ENCODE results near the gene CBLB. TPM values are rescaled to one million over a fixed set of nuclear protein-coding genes. Genes with fewer than 3 reads are reported as not detected.

The CBLB gene
- total RNA-seq, 1 donor from 2014 or later, result 46.7 TPM

- no peak for DNase-seq
- Histone ChIP-seq H3K36me3 (no peaks in the 10 kb centered on the region), H3K27me3 (ENCODE audit: low read depth) (no peaks in the 10 kb centered on the region), H3K9me3 (replicated peaks) (no peaks in the 10 kb centered on the region), H3K27ac (replicated peaks) (peak overlapping the region; percentile 12), H3K4me3 (no peak overlapping the region), H3K4me1 (peaks cover 91% of the 10 kb centered on the region)
- TF ChIP-seq, protein P1, sequence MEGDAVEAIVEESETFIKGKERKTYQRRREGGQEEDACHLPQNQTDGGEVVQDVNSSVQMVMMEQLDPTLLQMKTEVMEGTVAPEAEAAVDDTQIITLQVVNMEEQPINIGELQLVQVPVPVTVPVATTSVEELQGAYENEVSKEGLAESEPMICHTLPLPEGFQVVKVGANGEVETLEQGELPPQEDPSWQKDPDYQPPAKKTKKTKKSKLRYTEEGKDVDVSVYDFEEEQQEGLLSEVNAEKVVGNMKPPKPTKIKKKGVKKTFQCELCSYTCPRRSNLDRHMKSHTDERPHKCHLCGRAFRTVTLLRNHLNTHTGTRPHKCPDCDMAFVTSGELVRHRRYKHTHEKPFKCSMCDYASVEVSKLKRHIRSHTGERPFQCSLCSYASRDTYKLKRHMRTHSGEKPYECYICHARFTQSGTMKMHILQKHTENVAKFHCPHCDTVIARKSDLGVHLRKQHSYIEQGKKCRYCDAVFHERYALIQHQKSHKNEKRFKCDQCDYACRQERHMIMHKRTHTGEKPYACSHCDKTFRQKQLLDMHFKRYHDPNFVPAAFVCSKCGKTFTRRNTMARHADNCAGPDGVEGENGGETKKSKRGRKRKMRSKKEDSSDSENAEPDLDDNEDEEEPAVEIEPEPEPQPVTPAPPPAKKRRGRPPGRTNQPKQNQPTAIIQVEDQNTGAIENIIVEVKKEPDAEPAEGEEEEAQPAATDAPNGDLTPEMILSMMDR (IDR thresholded peaks at IDR 0.05; ENCODE audit: borderline replicate concordance), result no peak
- intact Hi-C loops (cut with micrococcal nuclease), result no loop called here
Observed at GRCh38 chr3:105829871-105830622, 38.8 kb downstream of the CBLB start.

DNA sequence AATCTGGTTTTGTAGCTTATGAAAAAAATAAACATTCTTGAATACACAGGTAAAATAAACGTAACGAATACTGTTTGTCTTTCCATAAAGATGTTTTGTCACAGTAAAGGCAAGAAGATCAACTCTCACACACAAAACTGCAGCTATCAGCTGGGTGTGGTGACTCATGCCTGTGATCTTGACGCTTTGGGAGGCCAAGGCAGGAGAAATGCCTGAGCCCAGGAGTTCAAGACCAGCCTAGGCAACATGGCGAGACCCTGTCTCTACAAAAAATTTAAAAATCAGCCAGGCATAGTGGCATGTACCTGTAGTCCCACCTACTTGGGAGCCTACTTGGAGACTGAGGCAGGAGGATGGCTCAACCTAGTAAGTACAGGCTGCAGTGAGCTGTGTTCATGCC is 39.6 kb downstream of the CBLB start:
- no peaks in the 10 kb centered on the region for H3K27me3 ChIP-seq (ENCODE audit: low read depth)
- TF ChIP-seq, protein P1 (IDR thresholded peaks at IDR 0.05; ENCODE audit: borderline replicate concordance), result no peak
- H3K36me3 ChIP-seq, result no peaks in the 10 kb centered on the region
- no peak overlapping the region for H3K4me3 ChIP-seq
- peaks cover 94% of the 10 kb centered on the region for H3K4me1 ChIP-seq
- H3K9me3 ChIP-seq (replicated peaks), result no peaks in the 10 kb centered on the region
- no peak for DNase-seq
- H3K27ac ChIP-seq (replicated peaks), result peak overlapping the region; percentile 13
- intact Hi-C loops (cut with micrococcal nuclease), result no loop called here

GRCh38 chr3:105828703-105829102 is 40.1 kb downstream of the CBLB start:
- H3K36me3 ChIP-seq, result peaks cover 5% of the 10 kb centered on the region
- peaks cover 99% of the 10 kb centered on the region for H3K4me1 ChIP-seq
- intact Hi-C loops (cut with micrococcal nuclease), result no loop called here
- no peak for DNase-seq
- no peaks in the 10 kb centered on the region for H3K27me3 ChIP-seq (ENCODE audit: low read depth)
- TF ChIP-seq, protein P1 (IDR thresholded peaks at IDR 0.05; ENCODE audit: borderline replicate concordance), result no peak
- H3K27ac ChIP-seq (replicated peaks), result peak overlapping the region; percentile 13
- H3K9me3 ChIP-seq (replicated peaks), result no peaks in the 10 kb centered on the region
- no peak overlapping the region for H3K4me3 ChIP-seq

- H3K27me3 ChIP-seq (ENCODE audit: low read depth), result no peaks in the 10 kb centered on the region
- no peak for DNase-seq
- TF ChIP-seq, protein P1 (IDR thresholded peaks at IDR 0.05; ENCODE audit: borderline replicate concordance), result peak; percentile 39
- intact Hi-C loops (cut with micrococcal nuclease), result no loop called here
- peak overlapping the region; percentile 59 for H3K27ac ChIP-seq (replicated peaks)
- H3K36me3 ChIP-seq, result peaks cover 6% of the 10 kb centered on the region
- peaks cover 99% of the 10 kb centered on the region for H3K4me1 ChIP-seq
- no peak overlapping the region for H3K4me3 ChIP-seq
- H3K9me3 ChIP-seq (replicated peaks), result no peaks in the 10 kb centered on the region
Observed at GRCh38 chr3:105827959-105828358, 40.9 kb downstream of the CBLB start.

- peak overlapping the region; percentile 59 for H3K27ac ChIP-seq (replicated peaks)
Observed at GRCh38 chr3:105826778-105827634, 41.8 kb downstream of the CBLB start.

More at GRCh38 chr3:105826778-105827634, 41.8 kb downstream of the CBLB start:
- Histone ChIP-seq H3K27me3 (ENCODE audit: low read depth) (no peaks in the 10 kb centered on the region), H3K36me3 (peaks cover 6% of the 10 kb centered on the region), H3K4me3 (no peak overlapping the region), H3K9me3 (replicated peaks) (no peaks in the 10 kb centered on the region), H3K4me1 (peaks cover 99% of the 10 kb centered on the region)
- intact Hi-C loops (cut with micrococcal nuclease), result no loop called here
- TF ChIP-seq, protein P1 (IDR thresholded peaks at IDR 0.05; ENCODE audit: borderline replicate concordance), result no peak
- no peak for DNase-seq
